A549 (cell line): ENCODE results near the gene DYSF. TPM values are rescaled to one million over a fixed set of nuclear protein-coding genes. Genes with fewer than 3 reads are reported as not detected.

ENCODE experiments used
- ATAC-seq, 2 experiments: fragments of 200-7000 bp in 1 of 2; fragments of >200 bp in 1 of 2; cut with Nextera tagmentation in 1 of 2; cut with Tn5 transposase in 1 of 2; 3 replicates each; pipeline versions ENCODE4 v1.8.0 to v1.9.1; 2018 to 2020; ENCODE audit warnings: mild to moderate bottlenecking in 1 of 2, moderate library complexity in 1 of 2
- CTCF ChIA-PET: fragments of 300-600 bp; sonication (Branson Sonifier 250); formaldehyde crosslinking; extraction: SDS; loops from one replicate; lab custom pipeline; 2021; ENCODE audit warnings: antibody characterized with exemption, inconsistent platforms; lab: Yijun Ruan, JAX
- POLR2A ChIA-PET: fragments of 350-600 bp; formaldehyde crosslinking; extraction: SDS; loops from one replicate; lab custom pipeline; 2021; ENCODE audit warnings: antibody characterized with exemption, inconsistent platforms; lab: Yijun Ruan, JAX
- DNase-seq, 2 experiments: peaks; one replicate each; pipeline versions ENCODE4 v3.0.0 to v3.0.0-alpha.2; 2011 to 2016; ENCODE audit warnings: low read depth in 1 of 2, low spot score in 1 of 2
- FAIRE-seq: peaks from 2 replicates; lab custom pipeline; 2011; peaks lifted over from hg19 to GRCh38; lab: Jason Lieb, UNC
- H3K27ac ChIP-seq, 2 experiments: fragments of >200 bp; sonication (Bioruptor Twin); formaldehyde crosslinking; 3 replicates each; pipeline ENCODE4 v1.5.1; 2016 to 2017
- H3K4me1 ChIP-seq: fragments of >200 bp; sonication (Bioruptor Twin); formaldehyde crosslinking; 3 replicates; pipeline ENCODE4 v1.6.1; 2016
- H3K4me2 ChIP-seq: fragments of >200 bp; sonication (Bioruptor Twin); formaldehyde crosslinking; 3 replicates; pipeline ENCODE4 v1.6.1; 2016
- H3K4me3 ChIP-seq: fragments of >200 bp; sonication (Bioruptor Twin); formaldehyde crosslinking; 3 replicates; pipeline ENCODE4 v1.5.1; 2016
- H3K9me3 ChIP-seq: fragments of >200 bp; sonication (Bioruptor Twin); formaldehyde crosslinking; 3 replicates; pipeline ENCODE4 v1.6.1; 2016
- ATOH8 ChIP-seq: fragments of 250-450 bp; sonication (Bioruptor Pico); IDR thresholded peaks from 2 replicates; pipeline ENCODE4 v1.5.0; 2020; ENCODE audit warnings: low read depth, mild to moderate bottlenecking, moderate library complexity
- BHLHE40 ChIP-seq: IDR thresholded peaks from 2 replicates; pipeline ENCODE4 v1.6.1; 2012; ENCODE audit warnings: low read depth, low read length, inconsistent platforms
- CHD2 ChIP-seq: fragments of 150-350 bp; IDR thresholded peaks from 2 replicates; pipeline ENCODE4 v1.6.1; 2014; ENCODE audit warnings: low read length; ENCODE audit not compliant: partially characterized antibody
- E2F6 ChIP-seq: IDR thresholded peaks from 2 replicates; pipeline ENCODE4 v1.6.1; 2012; ENCODE audit warnings: low read depth, borderline replicate concordance
- EP300 ChIP-seq, 2 experiments: fragments of >200 bp; sonication (Bioruptor Twin); formaldehyde crosslinking; IDR thresholded peaks; 2 replicates in 1 of 2; 3 replicates in 1 of 2; pipeline ENCODE4 v1.6.1; 2016 to 2017
- GATA3 ChIP-seq: IDR thresholded peaks from 2 replicates; pipeline ENCODE4 v1.6.1; 2012; ENCODE audit warnings: borderline replicate concordance
- HOXA7 ChIP-seq: fragments of 250-450 bp; sonication (Bioruptor Pico); IDR thresholded peaks from 2 replicates; pipeline ENCODE4 v1.5.0; 2020; ENCODE audit warnings: mild to moderate bottlenecking, moderate library complexity
- HOXB13 ChIP-seq: fragments of 250-450 bp; sonication (Bioruptor Pico); IDR thresholded peaks from 2 replicates; pipeline ENCODE4 v1.5.0; 2020; ENCODE audit warnings: low read depth, mild to moderate bottlenecking, moderate library complexity
- HOXB5 ChIP-seq: fragments of 250-450 bp; sonication (Bioruptor Pico); IDR thresholded peaks from 2 replicates; pipeline ENCODE4 v1.5.0; 2020; ENCODE audit warnings: mild to moderate bottlenecking, moderate library complexity
- JUN ChIP-seq, 2 experiments: fragments of >200 bp; sonication (Bioruptor Twin); formaldehyde crosslinking; IDR thresholded peaks; 2 replicates in 1 of 2; 3 replicates in 1 of 2; pipeline ENCODE4 v1.6.1; 2016 to 2017
- KDM5A ChIP-seq: fragments of 200-600 bp; sonication (generic); IDR thresholded peaks from 2 replicates; pipeline ENCODE4 v1.6.1; 2016; ENCODE audit warnings: antibody characterized with exemption, mild to moderate bottlenecking
- MAZ ChIP-seq: fragments of 150-350 bp; IDR thresholded peaks from 2 replicates; pipeline ENCODE4 v1.6.1; 2014; ENCODE audit warnings: antibody characterized with exemption, low read depth, low read length, borderline replicate concordance
- NFE2L2 ChIP-seq: fragments of 150-350 bp; conservative IDR thresholded peaks from 2 replicates; pipeline ENCODE4 v1.6.1; 2014; ENCODE audit warnings: low read length
- NPAS2 ChIP-seq: fragments of 250-450 bp; sonication (Bioruptor Pico); IDR thresholded peaks from 2 replicates; pipeline ENCODE4 v1.8.0; 2022; ENCODE audit warnings: mild to moderate bottlenecking, moderate library complexity, borderline replicate concordance
- PBX3 ChIP-seq: IDR thresholded peaks from 2 replicates; pipeline ENCODE4 v1.6.1; 2012
- PHF8 ChIP-seq: fragments of 200-600 bp; sonication (generic); IDR thresholded peaks from 2 replicates; pipeline ENCODE4 v1.6.1; 2016; ENCODE audit warnings: low read depth, mild to moderate bottlenecking, antibody characterized with exemption, moderate library complexity, borderline replicate concordance
- POLR2AphosphoS2 ChIP-seq: conservative IDR thresholded peaks from 2 replicates; pipeline ENCODE4 v1.6.1; 2012; ENCODE audit warnings: low read length, improper control_type of control experiment, inconsistent platforms
- RARB ChIP-seq: fragments of 250-450 bp; sonication (Bioruptor Pico); IDR thresholded peaks from 2 replicates; pipeline ENCODE4 v1.8.0; 2021; ENCODE audit warnings: mild to moderate bottlenecking, moderate library complexity
- REST ChIP-seq: fragments of 200-600 bp; sonication (generic); IDR thresholded peaks from 2 replicates; pipeline ENCODE4 v1.6.1; 2016; ENCODE audit warnings: antibody characterized with exemption, mild to moderate bottlenecking, moderate library complexity
- RNF2 ChIP-seq: fragments of 200-600 bp; sonication (generic); IDR thresholded peaks from 2 replicates; pipeline ENCODE4 v1.6.1; 2016; ENCODE audit warnings: low read depth, mild to moderate bottlenecking, antibody characterized with exemption, moderate library complexity, borderline replicate concordance
- SREBF2 ChIP-seq: fragments of 450-650 bp; IDR thresholded peaks from 2 replicates; pipeline ENCODE4 v1.6.1; 2014; ENCODE audit warnings: mild to moderate bottlenecking, moderate library complexity
- TP53 ChIP-seq: fragments of 250-450 bp; sonication (Bioruptor Pico); IDR thresholded peaks from 2 replicates; pipeline ENCODE4 v1.5.0; 2021; ENCODE audit warnings: mild to moderate bottlenecking, moderate library complexity
- ZC3H11A ChIP-seq: fragments of 450-650 bp; IDR thresholded peaks from 2 replicates; pipeline ENCODE4 v1.6.1; 2014; ENCODE audit warnings: antibody characterized with exemption, mild to moderate bottlenecking
- WGBS: methylation state at CpG from one replicate; pipeline ENCODE4 v1.1.6; 2017; ENCODE audit errors: missing lambda C conversion rate; 5-methylcytosine and 5-hydroxymethylcytosine counted together
- polyA plus RNA-seq, 4 experiments: library from polyadenylated mRNA; depleted of rRNA in 3 of 4; stranded (reverse); fragments of >200 nt; fragmentation: RNase III in 1 of 4; extraction: RNeasy Plus Mini Kit Qiagen cat#74134 plus additional on column Dnase treatment in 1 of 4; gene quantifications; 2 replicates in 3 of 4; 3 replicates in 1 of 4; pipeline ENCODE4 v1.2.3, GENCODE V29; 2011 to 2017

The DYSF gene
- polyA plus RNA-seq, 2 of the 4 experiments (the other 2 are of a cell fraction): 0.36 to 0.98 TPM

GRCh38 chr2:71661782-71662181 is 208.4 kb downstream of the DYSF start (continued):
- no peak for TF ChIP-seq REST
- TF ChIP-seq NPAS2: no peak
- TF ChIP-seq RNF2: no peak
- TF ChIP-seq ZC3H11A: no peak
- TF ChIP-seq KDM5A: no peak

GRCh38 chr2:71662665-71663394 is 209.5 kb downstream of the DYSF start:
- TF ChIP-seq TP53 (CRISPR knock-in tag): no peak
- TF ChIP-seq MAZ: no peak
- TF ChIP-seq NFE2L2: no peak
- TF ChIP-seq HOXB5 (CRISPR knock-in tag): no peak
- no peak for TF ChIP-seq POLR2AphosphoS2
- TF ChIP-seq BHLHE40: no peak
- TF ChIP-seq EP300 (IDR thresholded peaks at IDR 0.05): no peak
- TF ChIP-seq SREBF2: no peak
- no peak for TF ChIP-seq HOXB13 (CRISPR knock-in tag)
- no peak for TF ChIP-seq CHD2
- no peak for TF ChIP-seq JUN (IDR thresholded peaks at IDR 0.05)
- TF ChIP-seq PBX3: no peak
- TF ChIP-seq ATOH8: no peak
- TF ChIP-seq PHF8: no peak
- no peak for TF ChIP-seq GATA3
- no peak for TF ChIP-seq RARB (CRISPR knock-in tag)
- TF ChIP-seq E2F6: no peak
- no peak for TF ChIP-seq HOXA7
- DNase-seq (no peak), FAIRE-seq (no peak), ATAC-seq (no peak)
- no peak overlapping the region for H3K4me3 ChIP-seq
- no peaks in the 10 kb centered on the region for H3K4me1 ChIP-seq
- H3K27ac ChIP-seq: no peak overlapping the region
- H3K4me2 ChIP-seq: no peak overlapping the region
- ChIA-PET CTCF (interaction anchor here (0.9 kb wide), 1 partner anchor 72 kb away, joined by 3 read pairs; no protein-coding TSS in a partner anchor), POLR2A (no interaction called here)
- peaks cover 19% of the 10 kb centered on the region for H3K9me3 ChIP-seq
- 76% methylated on average over 18 of the region's 18 CpGs for WGBS
